Prostate gland (tissue), 2 donors: ENCODE measurements around the gene HNRNPA1. TPM values are rescaled to one million over a fixed set of nuclear protein-coding genes. Genes with fewer than 3 reads are reported as not detected.

ENCODE experiments used
- DNase-seq: peaks from one replicate; pipeline ENCODE4 v3.0.0-alpha.2; 2019; ENCODE audit warnings: low spot score
- H3K27ac ChIP-seq, 2 donors: fragments of 200-600 bp; sonication (generic); 2 replicates each; pipeline ENCODE4 v1.5.1; 2017 to 2019
- H3K27me3 ChIP-seq: fragments of 200-600 bp; sonication (generic); replicated peaks from 2 replicates; pipeline ENCODE4 v1.5.1; 2019; ENCODE audit not compliant: insufficient read depth
- H3K36me3 ChIP-seq, 2 donors: fragments of 200-600 bp; sonication (generic); 1 replicate in 1 of 2; 2 replicates in 1 of 2; pipeline versions ENCODE4 v1.5.1 to v1.8.1; 2017 to 2019
- H3K4me1 ChIP-seq: fragments of 200-600 bp; sonication (generic); replicated peaks from 2 replicates; pipeline ENCODE4 v1.5.1; 2019
- H3K4me3 ChIP-seq, 2 donors: fragments of 200-600 bp; sonication (generic); 2 replicates each; pipeline ENCODE4 v1.5.1; 2017 to 2019
- H3K9me3 ChIP-seq: fragments of 200-600 bp; sonication (generic); 2 replicates; pipeline ENCODE4 v1.5.1; 2017
- CTCF ChIP-seq, 4 experiments: fragments of 200-600 bp in 2 of 4; fragments of 450-650 bp in 2 of 4; sonication (generic) in 2 of 4; IDR thresholded peaks; 1 replicate in 3 of 4; 2 replicates in 1 of 4; pipeline ENCODE4 v1.5.1; 2016 to 2019; ENCODE audit warnings: antibody characterized with exemption in 4 of 4, mild to moderate bottlenecking in 2 of 4, moderate library complexity in 2 of 4
- POLR2A ChIP-seq: fragments of 450-650 bp; IDR thresholded peaks from one replicate; pipeline ENCODE4 v1.6.1; 2016; ENCODE audit warnings: antibody characterized with exemption, mild to moderate bottlenecking
- POLR2AphosphoS5 ChIP-seq: sonication (generic); formaldehyde crosslinking; IDR thresholded peaks from one replicate; pipeline ENCODE4 v1.6.1; 2017; ENCODE audit warnings: antibody characterized with exemption
- WGBS: methylation state at CpG from one replicate; pipeline ENCODE4 v1.1.5; 2018; 5-methylcytosine and 5-hydroxymethylcytosine counted together
- intact Hi-C: fragments of 100-400 bp; cut with DNase I; formaldehyde crosslinking; loops from one replicate; pipeline ENCODE4 v1.14.2; 2022
- total RNA-seq, 2 donors: library from RNA; depleted of rRNA; stranded (reverse); fragments of >200 nt; gene quantifications; one replicate each; pipeline ENCODE4 v1.1.0, GENCODE V29; 2016

The HNRNPA1 gene
- total RNA-seq, 2 donors from 2014 or later: 419 to 726 TPM

- Histone ChIP-seq H3K27ac (no peak overlapping the region), H3K9me3 (no peaks in the 10 kb centered on the region), H3K36me3 (no peaks in the 10 kb centered on the region), H3K4me3 (no peak overlapping the region), H3K27me3 (no peaks in the 10 kb centered on the region), H3K4me1 (no peaks in the 10 kb centered on the region)
- DNase-seq: no peak
- no peak for TF ChIP-seq CTCF (IDR thresholded peaks at IDR 0.05)
- no peak for TF ChIP-seq POLR2AphosphoS5
- TF ChIP-seq POLR2A: no peak
- intact Hi-C loops: no loop called here
- 75% methylated on average over 2 of the region's 2 CpGs for WGBS
Measured at GRCh38 chr12:54240129-54240528, 40.4 kb upstream of the HNRNPA1 start.

- no peak for DNase-seq
- Histone ChIP-seq H3K4me1 (no peaks in the 10 kb centered on the region), H3K27me3 (no peaks in the 10 kb centered on the region), H3K4me3 (no peak overlapping the region), H3K36me3 (no peaks in the 10 kb centered on the region), H3K9me3 (no peaks in the 10 kb centered on the region), H3K27ac (no peak overlapping the region)
- 64% methylated on average over 2 of the region's 2 CpGs for WGBS
- TF ChIP-seq CTCF (IDR thresholded peaks at IDR 0.05) (no peak), POLR2AphosphoS5 (no peak), POLR2A (no peak)
- intact Hi-C loops: no loop called here
Measured at GRCh38 chr12:54240971-54241588, 39.4 kb upstream of the HNRNPA1 start.

- no peak overlapping the region for H3K27ac ChIP-seq
- 80% methylated on average over 6 of the region's 6 CpGs for WGBS
- no peaks in the 10 kb centered on the region for H3K36me3 ChIP-seq
- H3K4me1 ChIP-seq: no peaks in the 10 kb centered on the region
- TF ChIP-seq POLR2AphosphoS5: no peak
- TF ChIP-seq CTCF (IDR thresholded peaks at IDR 0.05): no peak
- TF ChIP-seq POLR2A: no peak
- no peak for DNase-seq
- intact Hi-C loops: loop anchor here (5.0 kb wide), 1 partner anchor 36 kb away; the partner anchor contains the start of genes CBX5 and HNRNPA1
- no peak overlapping the region for H3K4me3 ChIP-seq
- H3K27me3 ChIP-seq: no peaks in the 10 kb centered on the region
- no peaks in the 10 kb centered on the region for H3K9me3 ChIP-seq
Measured at GRCh38 chr12:54246011-54246641, 34.4 kb upstream of the HNRNPA1 start.

GRCh38 chr12:54249489-54249888, 31.0 kb upstream of the HNRNPA1 start:
- 92% methylated on average over 5 of the region's 5 CpGs for WGBS
- H3K36me3 ChIP-seq: no peaks in the 10 kb centered on the region
- H3K4me3 ChIP-seq: no peak overlapping the region
- DNase-seq: no peak
- no peaks in the 10 kb centered on the region for H3K27me3 ChIP-seq
- intact Hi-C loops: loop anchor here (5.0 kb wide), 1 partner anchor 33 kb away; the partner anchor contains the start of genes CBX5 and HNRNPA1
- H3K9me3 ChIP-seq: no peaks in the 10 kb centered on the region
- no peak for TF ChIP-seq POLR2AphosphoS5
- TF ChIP-seq CTCF (IDR thresholded peaks at IDR 0.05): no peak
- TF ChIP-seq POLR2A: no peak
- H3K4me1 ChIP-seq: no peaks in the 10 kb centered on the region
- no peak overlapping the region for H3K27ac ChIP-seq
